Hypothalamus (tissue), 51 donors: ENCODE measurements around the gene ATG10.
"Not testable (repeated sequence)": the region's sequence is repeated elsewhere in the genome, so short reads cannot be mapped to it uniquely, and the experiment has no call there.

Experiments
- DNase-seq, 51 donors: peaks; one replicate each; lab custom pipeline; 2025; lab: John Stamatoyannopoulos, UW

The ATG10 gene

GRCh38 chr5:81980598-81981260 is 8.9 kb downstream of the ATG10 start:
- DNase-seq, result no peak

- DNase-seq, result not testable (repeated sequence)
These were observed 10.4 kb downstream of the ATG10 start for GRCh38 chr5:81982172-81982685.

GRCh38 chr5:81983148-81983547 is 11.3 kb downstream of the ATG10 start:
- DNase-seq, result not testable (repeated sequence)

- DNase-seq, result not testable (repeated sequence)
These were observed 11.7 kb downstream of the ATG10 start for GRCh38 chr5:81983563-81983962.

- no peak for DNase-seq
These were observed 14.3 kb downstream of the ATG10 start for GRCh38 chr5:81986126-81986525.

- DNase-seq, result no peak
These were observed 17.4 kb downstream of the ATG10 start for GRCh38 chr5:81989204-81989603.

- no peak for DNase-seq
These were observed 22.9 kb downstream of the ATG10 start for GRCh38 chr5:81994679-81995078.

- DNase-seq, result no peak
These were observed 23.6 kb downstream of the ATG10 start for GRCh38 chr5:81995407-81995806.

- no peak for DNase-seq
These were observed 32.7 kb downstream of the ATG10 start for GRCh38 chr5:82004511-82004910.

- not testable (repeated sequence) for DNase-seq
These were observed 38.0 kb downstream of the ATG10 start for GRCh38 chr5:82009869-82010268.

GRCh38 chr5:82010696-82011095 is 38.9 kb downstream of the ATG10 start:
- DNase-seq, result no peak

- no peak for DNase-seq
These were observed 39.9 kb downstream of the ATG10 start for GRCh38 chr5:82011761-82012160.

GRCh38 chr5:82014644-82015043 is 42.8 kb downstream of the ATG10 start:
- DNase-seq, result not testable (repeated sequence)

- DNase-seq, result peak in 8 of 51 donors; percentile 0 to 17 (median 5)
These were observed 46.6 kb downstream of the ATG10 start for GRCh38 chr5:82018462-82018861.

- DNase-seq, result peak in 17 of 51 donors; percentile 1 to 35 (median 14)
These were observed 47.7 kb downstream of the ATG10 start for GRCh38 chr5:82019342-82020138.

- DNase-seq, result no peak
These were observed 50.7 kb downstream of the ATG10 start for GRCh38 chr5:82022499-82022898.

GRCh38 chr5:82023644-82024043 is 51.8 kb downstream of the ATG10 start:
- DNase-seq, result no peak

- DNase-seq, result no peak
These were observed 59.6 kb downstream of the ATG10 start for GRCh38 chr5:82031220-82032119.

GRCh38 chr5:82042894-82043293 is 71.1 kb downstream of the ATG10 start:
- DNase-seq, result not testable (repeated sequence)

- no peak for DNase-seq
These were observed 72.2 kb downstream of the ATG10 start for GRCh38 chr5:82044010-82044409.
